8988T (cell line): ENCODE results near the gene NID2.

Experiments
- DNase-seq: peaks from one replicate; pipeline ENCODE4 v3.0.0; 2011

Gene NID2

DNA sequence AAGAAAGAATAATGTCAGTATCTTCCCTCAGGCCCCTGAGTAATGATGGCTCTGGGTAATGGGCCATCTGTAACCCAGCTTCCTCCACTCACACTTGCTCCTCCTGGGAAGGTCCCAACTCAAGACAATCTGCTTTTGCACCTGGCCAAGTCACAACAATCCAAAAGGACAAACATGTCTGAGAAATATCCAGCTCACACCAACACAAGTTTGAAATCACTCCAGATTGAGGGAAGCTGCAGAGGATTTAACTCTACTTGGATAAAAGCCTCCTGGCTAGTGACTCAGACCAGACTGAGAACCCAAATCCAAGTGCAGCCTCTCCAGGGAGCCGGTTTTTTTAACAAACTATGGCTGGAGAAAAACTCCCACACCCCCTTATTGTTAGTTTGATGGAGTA lies 45.3 kb downstream of the NID2 start:
- no peak for DNase-seq

- no peak for DNase-seq
Observed at GRCh38 chr14:52021957-52022600, 46.8 kb downstream of the NID2 start.

DNA sequence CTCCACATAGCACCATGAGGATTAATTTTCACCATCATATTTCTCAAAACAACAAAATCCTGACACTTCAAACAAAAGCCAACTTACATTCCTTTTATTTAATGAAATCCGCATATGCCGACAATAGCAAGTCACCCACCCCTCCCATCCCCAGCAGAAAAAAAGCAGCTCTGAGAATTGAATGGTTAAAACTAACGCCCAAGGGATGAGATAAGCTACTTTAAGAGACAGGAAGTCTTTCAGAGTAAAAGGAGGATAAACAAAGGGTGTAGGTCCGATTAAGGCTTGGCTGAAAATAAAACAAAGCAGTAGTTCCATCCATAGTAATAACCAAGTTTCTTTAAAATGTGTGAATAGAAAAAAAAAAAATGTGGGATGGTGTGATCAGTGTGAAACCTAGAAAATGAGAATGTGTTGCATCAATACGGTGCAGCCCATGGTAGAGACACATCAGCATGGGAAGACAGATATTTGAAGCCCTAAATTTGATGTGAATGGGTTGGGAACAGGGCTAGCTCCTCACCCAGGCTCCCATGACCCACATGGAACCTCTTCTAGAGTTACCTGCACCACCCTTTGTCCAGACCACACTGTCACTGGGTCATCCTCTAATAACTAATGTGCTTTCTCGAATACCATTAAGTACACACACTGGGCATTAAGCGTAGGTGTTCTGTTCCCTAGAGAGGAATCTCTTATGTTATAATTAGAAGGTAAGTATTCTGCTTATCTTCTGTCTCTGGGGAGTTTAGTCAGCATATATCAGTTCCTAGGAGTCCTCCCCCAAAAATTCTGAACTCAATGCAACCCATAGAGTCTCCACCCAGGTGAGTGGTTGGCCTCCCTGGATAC lies 47.8 kb downstream of the NID2 start:
- DNase-seq = no peak

- no peak for DNase-seq
Observed at GRCh38 chr14:52020161-52020714, 48.6 kb downstream of the NID2 start.

DNA sequence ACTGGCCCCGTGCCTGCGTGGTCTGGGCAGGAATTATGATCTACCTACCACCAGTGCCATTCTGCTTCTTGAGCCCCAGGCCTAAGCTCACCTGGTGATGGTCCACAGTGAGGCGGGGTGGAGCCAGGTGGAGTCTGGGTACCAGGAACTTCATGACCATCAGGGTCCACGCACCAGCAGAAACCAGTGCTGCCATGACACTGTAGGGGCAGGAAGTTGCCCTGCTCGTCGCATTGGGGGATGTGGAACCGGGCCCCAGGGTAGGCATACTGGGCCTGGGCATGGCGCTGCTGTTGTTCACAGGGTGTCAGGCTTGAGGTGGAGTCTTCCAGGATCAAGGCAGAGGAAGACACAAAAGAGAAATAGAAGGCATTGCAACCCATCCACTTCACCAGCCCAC lies 49.9 kb downstream of the NID2 start:
- DNase-seq = no peak

DNA sequence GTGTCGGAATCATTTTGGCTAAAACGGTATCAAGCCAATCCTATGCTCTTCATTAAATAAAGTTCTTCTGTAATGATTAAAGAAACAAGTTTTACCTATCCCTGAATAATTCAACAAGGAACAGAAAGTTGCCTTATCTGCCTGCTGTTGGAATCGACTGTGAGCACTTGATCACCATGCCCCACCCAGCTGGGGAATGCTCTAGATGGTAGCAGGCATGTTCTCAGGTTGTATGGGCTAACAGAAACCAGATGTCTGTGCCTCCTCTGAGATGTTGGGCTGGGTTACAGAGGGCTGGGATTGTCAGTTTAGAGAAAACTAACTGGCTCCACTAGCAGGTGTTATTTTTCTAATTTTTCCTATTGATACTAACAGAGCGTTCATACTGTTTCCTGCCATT lies 50.6 kb downstream of the NID2 start:
- no peak for DNase-seq

- no peak for DNase-seq
Observed at GRCh38 chr14:52015411-52016030, 53.3 kb downstream of the NID2 start.

DNA sequence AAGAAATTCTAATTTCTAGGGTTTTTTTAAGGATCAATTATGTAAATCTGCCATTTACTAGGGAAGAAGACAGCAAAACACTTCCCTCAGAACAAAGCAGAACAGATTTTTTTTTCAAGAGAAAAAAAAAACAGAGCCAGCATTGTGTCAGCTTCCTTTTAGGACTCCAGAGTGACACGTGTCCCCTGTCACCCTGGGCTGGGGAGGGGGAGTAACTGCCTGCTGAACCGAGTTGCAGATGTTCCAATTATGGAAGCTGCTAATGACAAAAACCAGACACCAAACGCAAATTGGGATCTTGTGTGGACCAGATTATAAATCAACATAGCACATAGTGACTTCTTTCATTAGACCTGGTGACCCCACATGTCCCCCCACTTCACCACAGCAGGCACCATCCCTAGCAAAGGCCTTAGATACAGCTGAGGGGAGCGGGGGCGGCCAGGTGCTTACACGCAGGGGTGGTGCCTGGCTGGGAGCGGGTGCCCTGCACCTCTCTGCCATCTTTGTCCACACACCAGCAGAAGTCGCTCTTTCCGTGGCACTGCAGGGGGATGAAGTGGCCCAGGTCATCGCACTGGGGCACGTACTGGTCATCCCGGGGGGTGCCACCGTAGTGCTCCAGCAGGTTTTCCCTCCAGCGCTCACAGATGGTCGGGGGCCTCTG lies 54.1 kb downstream of the NID2 start:
- no peak for DNase-seq

- no peak for DNase-seq
Observed at GRCh38 chr14:52013984-52014600, 54.8 kb downstream of the NID2 start.

GRCh38 chr14:52012635-52013034 lies 56.2 kb downstream of the NID2 start:
- no peak for DNase-seq

DNA sequence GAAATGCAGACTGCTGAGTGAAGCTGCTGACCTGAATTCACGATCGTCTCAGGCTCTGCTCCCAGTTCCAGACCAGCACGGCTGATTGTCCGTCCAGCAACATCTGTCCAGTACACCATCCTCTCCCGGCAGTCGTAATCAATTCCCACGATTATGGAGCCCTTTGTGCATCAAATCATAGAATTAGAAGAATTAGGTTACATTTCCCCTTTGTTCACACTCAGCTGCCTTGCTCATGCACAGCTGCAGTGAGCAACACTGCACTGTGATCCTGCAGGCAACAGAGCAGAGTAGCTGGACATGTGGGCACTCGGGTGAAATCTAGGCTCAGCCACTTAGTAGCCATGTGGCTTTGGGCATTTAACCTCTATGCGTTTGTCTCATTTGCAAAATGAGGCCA lies 57.3 kb downstream of the NID2 start:
- DNase-seq = no peak

- no peak for DNase-seq
Observed at GRCh38 chr14:52010173-52010693, 58.6 kb downstream of the NID2 start.

GRCh38 chr14:52008136-52008535 lies 60.7 kb downstream of the NID2 start:
- no peak for DNase-seq

- no peak for DNase-seq
Observed at GRCh38 chr14:52007637-52008036, 61.2 kb downstream of the NID2 start.

DNA sequence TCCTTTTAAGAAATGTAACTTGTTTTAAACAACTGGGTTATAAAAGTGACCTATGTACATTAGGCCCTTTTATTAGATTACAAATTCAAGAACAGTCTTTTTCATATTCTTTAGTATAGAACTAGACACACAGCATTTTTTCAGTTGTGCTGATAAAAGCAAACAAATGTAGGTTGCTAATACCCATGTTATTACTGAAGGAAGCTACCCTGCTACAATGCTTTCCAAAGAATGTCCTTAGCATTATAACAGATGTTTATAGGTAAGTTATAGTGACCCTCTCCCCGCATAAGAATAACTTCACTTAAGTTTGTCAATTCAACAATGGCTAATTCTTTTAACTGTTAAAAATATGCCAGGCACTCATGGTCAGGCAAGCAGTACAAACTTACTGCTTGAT lies 61.6 kb downstream of the NID2 start:
- no peak for DNase-seq

GRCh38 chr14:52006361-52006760 lies 62.5 kb downstream of the NID2 start:
- DNase-seq = no peak

- no peak for DNase-seq
Observed at GRCh38 chr14:52005625-52006024, 63.2 kb downstream of the NID2 start.

DNA sequence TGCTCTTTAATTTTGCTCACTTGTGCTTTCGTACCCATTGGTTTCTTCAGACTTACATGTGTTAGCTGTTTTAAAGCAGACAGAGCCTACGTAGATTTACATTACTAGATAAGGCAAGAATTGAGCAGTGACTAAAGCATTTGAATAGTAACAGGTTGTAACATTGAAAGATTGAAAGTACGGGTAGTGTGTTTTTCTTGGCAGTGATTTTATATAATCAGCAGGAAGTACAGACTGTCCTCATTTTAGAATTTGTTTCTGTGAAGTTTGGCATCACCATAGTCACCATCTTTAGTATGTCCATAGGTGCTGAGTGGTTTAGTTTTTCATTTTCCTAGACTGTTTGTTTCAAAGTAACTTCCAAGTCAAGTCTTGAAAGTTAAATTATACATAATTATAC lies 65.5 kb downstream of the NID2 start:
- no peak for DNase-seq

DNA sequence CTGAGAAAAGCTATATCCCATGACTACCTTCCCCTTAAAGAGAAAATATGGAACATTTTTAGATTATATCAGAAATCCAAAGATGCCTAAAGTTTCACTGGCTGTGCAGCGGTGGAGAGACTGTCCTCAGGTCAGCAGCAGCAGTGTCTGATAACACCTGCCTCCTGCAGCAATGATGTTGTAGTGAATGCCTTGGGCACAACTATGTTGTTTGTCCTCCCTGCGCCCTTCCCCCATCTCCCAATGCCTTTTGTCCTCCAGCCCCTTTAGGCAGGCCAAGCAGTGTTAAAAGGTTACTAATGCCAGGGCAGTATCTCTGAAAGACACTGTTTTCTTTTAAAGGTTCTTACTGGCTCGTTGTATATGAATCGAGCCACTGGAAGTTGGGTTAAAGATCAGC lies 66.3 kb downstream of the NID2 start:
- no peak for DNase-seq

- no peak for DNase-seq
Observed at GRCh38 chr14:52000696-52001095, 68.2 kb downstream of the NID2 start.

DNA sequence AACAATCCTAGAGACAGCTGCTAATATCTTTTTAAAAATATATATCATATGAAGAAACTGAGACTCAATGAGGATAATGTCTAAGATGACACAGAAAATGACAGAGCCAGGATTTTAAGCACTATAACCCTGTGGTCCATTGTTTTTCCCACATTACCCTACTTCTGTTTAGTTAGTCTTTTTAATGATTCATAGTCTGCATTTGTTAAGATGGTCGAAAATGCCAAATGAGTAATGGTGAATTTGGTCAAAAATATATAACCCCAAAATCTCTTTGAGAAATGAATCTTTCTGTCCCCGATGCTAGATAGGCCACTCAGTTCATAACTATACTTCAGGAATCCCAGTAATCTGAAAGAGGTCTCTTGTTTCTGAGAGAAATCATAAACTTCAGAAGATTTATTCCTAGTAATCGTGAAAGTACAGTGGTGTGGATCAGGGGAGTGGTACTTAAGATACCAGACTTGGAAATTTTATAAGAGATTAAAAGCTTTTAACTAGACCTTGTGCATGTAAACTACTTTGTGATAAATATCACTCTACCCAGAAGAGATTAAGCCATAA lies 68.8 kb downstream of the NID2 start:
- DNase-seq = no peak

- DNase-seq = no peak
Observed at GRCh38 chr14:51999084-51999483, 69.8 kb downstream of the NID2 start.
